ENCODE data around the gene SEMA5A. TPM values are rescaled to one million over a fixed set of nuclear protein-coding genes. Genes with fewer than 3 reads are reported as not detected.
"Not testable (repeated sequence)": the region's sequence is repeated elsewhere in the genome, so short reads cannot be mapped to it uniquely, and the experiment has no call there.

The SEMA5A gene
- polyA plus RNA-seq, 1 of the 3 experiments (the other 2 are of a cell fraction): 0.58 TPM

DNA sequence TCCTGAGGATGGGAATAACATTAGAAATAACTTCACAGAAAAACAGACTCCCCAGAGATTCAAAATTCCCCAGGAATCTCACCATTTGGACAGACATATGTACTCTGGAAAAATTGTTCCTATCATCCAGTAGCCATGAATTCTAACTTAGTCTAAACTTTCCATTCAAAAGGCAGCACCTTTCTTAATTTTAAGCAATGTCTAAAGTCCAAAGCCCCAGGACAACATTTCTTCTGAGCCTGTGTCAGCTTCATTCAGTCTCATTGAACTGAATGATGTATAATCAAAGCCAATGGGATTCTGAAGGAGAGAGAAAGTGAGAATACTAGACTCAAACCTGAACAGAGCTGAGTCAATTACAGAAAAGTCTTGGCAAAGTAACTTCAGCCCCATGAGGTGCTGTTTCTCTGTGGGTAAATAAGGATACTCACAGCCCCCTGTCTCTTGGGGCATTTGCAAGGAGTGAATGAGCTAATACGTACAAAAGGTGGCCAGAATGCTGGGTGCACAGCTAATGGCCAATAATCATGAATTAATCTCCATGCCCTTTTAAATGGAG is 140.6 kb downstream of the SEMA5A start:
- Histone ChIP-seq H3K9ac (no peak overlapping the region), H3K79me2 (ENCODE audit: insufficient read depth) (no peaks in the 10 kb centered on the region), H3K4me1 (ENCODE audit: control insufficient read depth in 1 of 2, insufficient read depth in 2 of 2, low read depth in 1 of 2, low read length in 1 of 2) (no peaks in the 10 kb centered on the region), H3K36me3 (replicated peaks in 1 of 2; ENCODE audit: control insufficient read depth in 1 of 2, insufficient read depth in 2 of 2, low read length in 1 of 2) (no peaks in the 10 kb centered on the region), H3K9me3 (no peaks in the 10 kb centered on the region), H3K27me3 (ENCODE audit: insufficient read depth) (no peaks in the 10 kb centered on the region), H3K4me2 (no peak overlapping the region), H3F3A (replicated peaks; ENCODE audit: insufficient read depth) (no peaks in the 10 kb centered on the region), H3K4me3 (ENCODE audit: low read depth in 2 of 2, low read length in 1 of 2) (no peak overlapping the region), H3K9me2 (no peaks in the 10 kb centered on the region), H3K27ac (ENCODE audit: low read depth in 2 of 2, low read length in 1 of 2) (no peak overlapping the region), H2AFZ (ENCODE audit: low read depth) (no peak overlapping the region), H4K20me1 (ENCODE audit: insufficient read depth) (no peaks in the 10 kb centered on the region)
- 82% methylated on average over 1 of the region's 1 CpG for WGBS (ENCODE audit: low lambda C conversion rate)
- CTCF ChIA-PET: interaction anchor here (1.5 kb wide), 2 partner anchors 19 to 40 kb away, joined by 3 read pairs; no protein-coding TSS in a partner anchor
- no peak for DNase-seq
- POLR2A ChIA-PET: no interaction called here
- TF ChIP-seq EZH2phosphoT487 (IDR thresholded peaks at IDR 0.05; ENCODE audit: borderline replicate concordance, low read depth) (no peak), USF2 (IDR thresholded peaks at IDR 0.05; ENCODE audit: borderline replicate concordance, low read depth, low read length) (no peak)

- TF ChIP-seq FOSL2 (IDR thresholded peaks at IDR 0.05; ENCODE audit: borderline replicate concordance, low read depth): no peak
- no peak for TF ChIP-seq RFX5 (IDR thresholded peaks at IDR 0.05; ENCODE audit: low read length)
- TF ChIP-seq SIN3A (IDR thresholded peaks at IDR 0.05; ENCODE audit: borderline replicate concordance, low read depth, low read length): no peak
- no peak for TF ChIP-seq SMC3 (IDR thresholded peaks at IDR 0.05; ENCODE audit: low read depth, low read length)
- no peak for TF ChIP-seq MAX (IDR thresholded peaks at IDR 0.05; ENCODE audit: low read depth)
- TF ChIP-seq GABPA (IDR thresholded peaks at IDR 0.05; ENCODE audit: low read depth): no peak
- TF ChIP-seq EP300 (IDR thresholded peaks at IDR 0.05; ENCODE audit: borderline replicate concordance in 1 of 2, low read depth in 1 of 2, low read length in 1 of 2): no peak
- TF ChIP-seq, protein P1, sequence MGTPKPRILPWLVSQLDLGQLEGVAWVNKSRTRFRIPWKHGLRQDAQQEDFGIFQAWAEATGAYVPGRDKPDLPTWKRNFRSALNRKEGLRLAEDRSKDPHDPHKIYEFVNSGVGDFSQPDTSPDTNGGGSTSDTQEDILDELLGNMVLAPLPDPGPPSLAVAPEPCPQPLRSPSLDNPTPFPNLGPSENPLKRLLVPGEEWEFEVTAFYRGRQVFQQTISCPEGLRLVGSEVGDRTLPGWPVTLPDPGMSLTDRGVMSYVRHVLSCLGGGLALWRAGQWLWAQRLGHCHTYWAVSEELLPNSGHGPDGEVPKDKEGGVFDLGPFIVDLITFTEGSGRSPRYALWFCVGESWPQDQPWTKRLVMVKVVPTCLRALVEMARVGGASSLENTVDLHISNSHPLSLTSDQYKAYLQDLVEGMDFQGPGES (IDR thresholded peaks at IDR 0.05; ENCODE audit: low read depth, low read length): no peak
- TF ChIP-seq, protein P2, sequence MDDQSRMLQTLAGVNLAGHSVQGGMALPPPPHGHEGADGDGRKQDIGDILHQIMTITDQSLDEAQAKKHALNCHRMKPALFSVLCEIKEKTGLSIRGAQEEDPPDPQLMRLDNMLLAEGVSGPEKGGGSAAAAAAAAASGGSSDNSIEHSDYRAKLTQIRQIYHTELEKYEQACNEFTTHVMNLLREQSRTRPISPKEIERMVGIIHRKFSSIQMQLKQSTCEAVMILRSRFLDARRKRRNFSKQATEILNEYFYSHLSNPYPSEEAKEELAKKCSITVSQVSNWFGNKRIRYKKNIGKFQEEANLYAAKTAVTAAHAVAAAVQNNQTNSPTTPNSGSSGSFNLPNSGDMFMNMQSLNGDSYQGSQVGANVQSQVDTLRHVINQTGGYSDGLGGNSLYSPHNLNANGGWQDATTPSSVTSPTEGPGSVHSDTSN (IDR thresholded peaks at IDR 0.05): no peak
- no peak for TF ChIP-seq YY1 (IDR thresholded peaks at IDR 0.05; ENCODE audit: low read depth)
- TF ChIP-seq MXI1 (IDR thresholded peaks at IDR 0.05; ENCODE audit: low read depth, low read length): no peak
- no peak for TF ChIP-seq ELF1 (IDR thresholded peaks at IDR 0.05)
- TF ChIP-seq NFIC (IDR thresholded peaks at IDR 0.05; ENCODE audit: borderline replicate concordance): no peak
- TF ChIP-seq JUND (IDR thresholded peaks at IDR 0.05): no peak
- no peak for TF ChIP-seq RAD21 (IDR thresholded peaks at IDR 0.05; ENCODE audit: low read length)
- TF ChIP-seq RXRA (IDR thresholded peaks at IDR 0.05; ENCODE audit: borderline replicate concordance, low read depth): no peak
- H4K20me1 ChIP-seq (ENCODE audit: insufficient read depth): no peaks in the 10 kb centered on the region
- no peaks in the 10 kb centered on the region for H3K27me3 ChIP-seq (ENCODE audit: insufficient read depth)
- H3K27ac ChIP-seq (ENCODE audit: low read depth in 2 of 2, low read length in 1 of 2): no peak overlapping the region
- H3K36me3 ChIP-seq (replicated peaks in 1 of 2; ENCODE audit: control insufficient read depth in 1 of 2, insufficient read depth in 2 of 2, low read length in 1 of 2): no peaks in the 10 kb centered on the region
- no peaks in the 10 kb centered on the region for H3K9me2 ChIP-seq
- H3K4me3 ChIP-seq (ENCODE audit: low read depth in 2 of 2, low read length in 1 of 2): no peak overlapping the region
- 64% methylated on average over 4 of the region's 4 CpGs for WGBS (ENCODE audit: low lambda C conversion rate)
- ChIA-PET POLR2A (no interaction called here), CTCF (interaction anchor here (1.0 to 1.4 kb wide), 2 partner anchors 8 to 10 kb away, joined by 3 to 5 read pairs; no protein-coding TSS in a partner anchor)
- no peak for DNase-seq
- H3K4me2 ChIP-seq: no peak overlapping the region
- H3K9ac ChIP-seq: no peak overlapping the region
- no peaks in the 10 kb centered on the region for H3K79me2 ChIP-seq (ENCODE audit: insufficient read depth)
- H2AFZ ChIP-seq (ENCODE audit: low read depth): no peak overlapping the region
- H3F3A ChIP-seq (replicated peaks; ENCODE audit: insufficient read depth): no peaks in the 10 kb centered on the region
- no peaks in the 10 kb centered on the region; a peak in 1 of 4 replicates for H3K4me1 ChIP-seq (ENCODE audit: control insufficient read depth in 1 of 2, insufficient read depth in 2 of 2, low read depth in 1 of 2, low read length in 1 of 2)
- H3K9me3 ChIP-seq: no peaks in the 10 kb centered on the region
Measured at GRCh38 chr5:9401786-9402472, 143.9 kb downstream of the SEMA5A start.

GRCh38 chr5:9399783-9400182 is 146.1 kb downstream of the SEMA5A start:
- CTCF ChIA-PET: not testable (repeated sequence)

More at GRCh38 chr5:9399783-9400182, 146.1 kb downstream of the SEMA5A start:
- H3K4me3 ChIP-seq (ENCODE audit: low read depth in 2 of 2, low read length in 1 of 2); POLR2A ChIA-PET; H3K9ac ChIP-seq; H3K36me3 ChIP-seq (replicated peaks in 1 of 2; ENCODE audit: control insufficient read depth in 1 of 2, insufficient read depth in 2 of 2, low read length in 1 of 2); H3K27me3 ChIP-seq (ENCODE audit: insufficient read depth); H3K9me3 ChIP-seq; H3K9me2 ChIP-seq; H3F3A ChIP-seq (replicated peaks; ENCODE audit: insufficient read depth); DNase-seq; H3K4me1 ChIP-seq (ENCODE audit: control insufficient read depth in 1 of 2, insufficient read depth in 2 of 2, low read depth in 1 of 2, low read length in 1 of 2); H3K27ac ChIP-seq (ENCODE audit: low read depth in 2 of 2, low read length in 1 of 2); H3K79me2 ChIP-seq (ENCODE audit: insufficient read depth); H3K4me2 ChIP-seq; H2AFZ ChIP-seq (ENCODE audit: low read depth); H4K20me1 ChIP-seq (ENCODE audit: insufficient read depth): not testable (repeated sequence)
- WGBS (ENCODE audit: low lambda C conversion rate): 76% methylated on average over 5 of the region's 5 CpGs
